ENCODE results near the gene PARK7. TPM values are rescaled to one million over a fixed set of nuclear protein-coding genes. Genes with fewer than 3 reads are reported as not detected.
"Not testable (repeated sequence)": the region's sequence is repeated elsewhere in the genome, so short reads cannot be mapped to it uniquely, and the experiment has no call there.

PARK7 gene
- total RNA-seq, 1 donor from 2014 or later, result 187 TPM

- no peak for DNase-seq (ENCODE audit: low spot score in 2 of 2, unreplicated experiment in 2 of 2)
- peak overlapping the region; percentile 98 for H3K4me3 Mint-ChIP-seq
- no peaks in the 10 kb centered on the region for H3K9me3 Mint-ChIP-seq
- TF ChIP-seq, protein P1, sequence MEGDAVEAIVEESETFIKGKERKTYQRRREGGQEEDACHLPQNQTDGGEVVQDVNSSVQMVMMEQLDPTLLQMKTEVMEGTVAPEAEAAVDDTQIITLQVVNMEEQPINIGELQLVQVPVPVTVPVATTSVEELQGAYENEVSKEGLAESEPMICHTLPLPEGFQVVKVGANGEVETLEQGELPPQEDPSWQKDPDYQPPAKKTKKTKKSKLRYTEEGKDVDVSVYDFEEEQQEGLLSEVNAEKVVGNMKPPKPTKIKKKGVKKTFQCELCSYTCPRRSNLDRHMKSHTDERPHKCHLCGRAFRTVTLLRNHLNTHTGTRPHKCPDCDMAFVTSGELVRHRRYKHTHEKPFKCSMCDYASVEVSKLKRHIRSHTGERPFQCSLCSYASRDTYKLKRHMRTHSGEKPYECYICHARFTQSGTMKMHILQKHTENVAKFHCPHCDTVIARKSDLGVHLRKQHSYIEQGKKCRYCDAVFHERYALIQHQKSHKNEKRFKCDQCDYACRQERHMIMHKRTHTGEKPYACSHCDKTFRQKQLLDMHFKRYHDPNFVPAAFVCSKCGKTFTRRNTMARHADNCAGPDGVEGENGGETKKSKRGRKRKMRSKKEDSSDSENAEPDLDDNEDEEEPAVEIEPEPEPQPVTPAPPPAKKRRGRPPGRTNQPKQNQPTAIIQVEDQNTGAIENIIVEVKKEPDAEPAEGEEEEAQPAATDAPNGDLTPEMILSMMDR (IDR thresholded peaks at IDR 0.05; ENCODE audit: unreplicated experiment), result no peak
- peaks cover 20% of the 10 kb centered on the region for H3K4me1 Mint-ChIP-seq
- peak overlapping the region; percentile 97 for H3K27ac Mint-ChIP-seq
- peaks cover 18% of the 10 kb centered on the region for H3K36me3 Mint-ChIP-seq
- no peaks in the 10 kb centered on the region for H3K27me3 Mint-ChIP-seq (ENCODE audit: low read depth)
These were observed 464 bp downstream of the PARK7 start for GRCh38 chr1:7962014-7962335.

- H3K27ac Mint-ChIP-seq, result peak overlapping the region; percentile 97
- no peak for DNase-seq (ENCODE audit: low spot score in 2 of 2, unreplicated experiment in 2 of 2)
- H3K4me1 Mint-ChIP-seq, result peaks cover 20% of the 10 kb centered on the region
- peak overlapping the region; percentile 98 for H3K4me3 Mint-ChIP-seq
- no peaks in the 10 kb centered on the region for H3K9me3 Mint-ChIP-seq
- peaks cover 22% of the 10 kb centered on the region for H3K36me3 Mint-ChIP-seq
- no peaks in the 10 kb centered on the region for H3K27me3 Mint-ChIP-seq (ENCODE audit: low read depth)
- TF ChIP-seq, protein P1 (IDR thresholded peaks at IDR 0.05; ENCODE audit: unreplicated experiment), result no peak
These were observed 1.3 kb downstream of the PARK7 start for GRCh38 chr1:7962636-7963377.

GRCh38 chr1:7963378-7963730 is 1.8 kb downstream of the PARK7 start:
- H3K9me3 Mint-ChIP-seq; H3K27ac Mint-ChIP-seq; H3K27me3 Mint-ChIP-seq (ENCODE audit: low read depth); DNase-seq (ENCODE audit: low spot score in 2 of 2, unreplicated experiment in 2 of 2): not testable (repeated sequence)
- Mint-ChIP-seq H3K4me3 (peak overlapping the region; percentile 98), H3K4me1 (peaks cover 20% of the 10 kb centered on the region), H3K36me3 (peaks cover 22% of the 10 kb centered on the region)

DNA sequence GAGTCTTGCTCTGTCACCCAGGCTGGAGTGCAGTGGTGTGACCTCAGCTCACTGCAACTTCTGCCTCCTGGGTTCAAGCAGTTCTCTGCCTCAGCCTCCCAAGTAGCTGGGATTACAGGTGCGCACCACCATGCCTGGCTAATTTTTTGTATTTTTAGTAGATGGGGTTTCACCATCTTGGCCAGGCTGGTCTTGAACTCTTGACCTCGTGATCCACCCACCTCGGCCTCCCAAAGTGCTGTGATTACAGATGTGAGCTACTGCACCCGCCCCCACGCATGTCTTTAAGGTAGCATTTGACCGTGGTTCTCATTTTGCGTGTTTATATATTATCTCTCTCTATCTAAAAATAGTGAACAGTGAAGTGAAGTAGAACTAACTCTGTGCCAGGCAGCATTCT is 2.3 kb downstream of the PARK7 start:
- Mint-ChIP-seq H3K4me1 (peaks cover 20% of the 10 kb centered on the region), H3K36me3 (peaks cover 23% of the 10 kb centered on the region), H3K27ac (peak overlapping the region; percentile 21)
- DNase-seq (ENCODE audit: low spot score in 2 of 2, unreplicated experiment in 2 of 2); H3K4me3 Mint-ChIP-seq; H3K9me3 Mint-ChIP-seq; H3K27me3 Mint-ChIP-seq (ENCODE audit: low read depth): not testable (repeated sequence)

- peaks cover 20% of the 10 kb centered on the region for H3K4me1 Mint-ChIP-seq
- H3K27me3 Mint-ChIP-seq (ENCODE audit: low read depth), result no peaks in the 10 kb centered on the region
- H3K36me3 Mint-ChIP-seq, result peaks cover 28% of the 10 kb centered on the region
- DNase-seq (ENCODE audit: low spot score in 2 of 2, unreplicated experiment in 2 of 2), result no peak
- TF ChIP-seq, protein P1 (IDR thresholded peaks at IDR 0.05; ENCODE audit: unreplicated experiment), result no peak
- H3K4me3 Mint-ChIP-seq, result no peak overlapping the region
- H3K27ac Mint-ChIP-seq, result no peak overlapping the region
- H3K9me3 Mint-ChIP-seq, result no peaks in the 10 kb centered on the region
These were observed 3.0 kb downstream of the PARK7 start for GRCh38 chr1:7964476-7964875.

DNA sequence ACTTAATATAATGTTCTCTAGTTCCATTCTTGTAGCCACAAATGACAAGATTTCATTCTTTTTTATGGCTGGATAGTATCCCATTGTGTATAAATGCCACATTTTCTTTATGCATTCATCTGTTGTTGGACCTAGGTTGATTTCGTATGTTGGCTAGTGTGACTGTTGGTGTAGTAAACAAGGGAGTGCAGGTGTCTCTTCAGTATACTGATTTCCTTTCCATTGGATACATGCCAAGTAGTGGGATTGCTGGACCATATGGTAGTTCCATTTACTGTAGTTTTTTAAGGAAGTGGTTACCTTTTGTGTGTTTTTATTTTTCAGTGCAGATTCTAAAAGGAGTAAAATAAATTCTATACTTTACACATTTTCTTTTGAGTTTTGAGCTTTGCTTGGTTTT is 5.7 kb downstream of the PARK7 start:
- peaks cover 7% of the 10 kb centered on the region for H3K4me1 Mint-ChIP-seq
- H3K9me3 Mint-ChIP-seq, result no peaks in the 10 kb centered on the region
- TF ChIP-seq, protein P1 (IDR thresholded peaks at IDR 0.05; ENCODE audit: unreplicated experiment), result no peak
- no peaks in the 10 kb centered on the region for H3K27me3 Mint-ChIP-seq (ENCODE audit: low read depth)
- DNase-seq (ENCODE audit: low spot score in 2 of 2, unreplicated experiment in 2 of 2), result no peak
- H3K36me3 Mint-ChIP-seq, result peaks cover 46% of the 10 kb centered on the region
- H3K4me3 Mint-ChIP-seq, result no peak overlapping the region
- H3K27ac Mint-ChIP-seq, result no peak overlapping the region

DNA sequence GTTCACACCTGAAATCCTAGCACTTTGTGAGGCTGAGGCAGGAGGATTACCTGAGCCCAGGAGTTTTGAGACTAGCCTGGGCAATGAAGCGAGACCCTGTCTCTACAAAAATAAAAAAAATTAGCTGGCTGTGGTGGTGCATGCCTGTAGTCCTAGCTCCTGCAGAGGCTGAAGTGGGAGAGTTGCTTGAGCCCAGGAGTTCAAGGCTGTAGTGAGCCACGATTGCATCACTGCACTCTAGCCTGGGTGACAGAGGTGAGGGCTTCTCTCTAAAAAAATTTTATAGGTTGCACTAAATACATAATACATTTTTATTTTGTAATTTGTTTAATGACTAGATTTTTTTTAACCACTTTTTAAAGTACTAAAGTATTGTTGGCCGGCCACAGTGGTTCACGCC is 6.1 kb downstream of the PARK7 start:
- Mint-ChIP-seq H3K4me1 (peaks cover 2% of the 10 kb centered on the region), H3K9me3 (no peaks in the 10 kb centered on the region), H3K27ac (no peak overlapping the region), H3K27me3 (ENCODE audit: low read depth) (no peaks in the 10 kb centered on the region), H3K36me3 (peaks cover 49% of the 10 kb centered on the region), H3K4me3 (no peak overlapping the region)
- TF ChIP-seq, protein P1 (IDR thresholded peaks at IDR 0.05; ENCODE audit: unreplicated experiment), result no peak
- no peak for DNase-seq (ENCODE audit: low spot score in 2 of 2, unreplicated experiment in 2 of 2)

Data from mesothelial cell of epicardium (in vitro differentiated cells).